ENCODE results near the gene TUFT1.

The TUFT1 gene

GRCh38 chr1:151570819-151571218 lies 30.7 kb downstream of the TUFT1 start:
- no peak overlapping the region for H3K27ac ChIP-seq
- TF ChIP-seq ZFX (IDR thresholded peaks at IDR 0.05): no peak
- TF ChIP-seq, protein P1, sequence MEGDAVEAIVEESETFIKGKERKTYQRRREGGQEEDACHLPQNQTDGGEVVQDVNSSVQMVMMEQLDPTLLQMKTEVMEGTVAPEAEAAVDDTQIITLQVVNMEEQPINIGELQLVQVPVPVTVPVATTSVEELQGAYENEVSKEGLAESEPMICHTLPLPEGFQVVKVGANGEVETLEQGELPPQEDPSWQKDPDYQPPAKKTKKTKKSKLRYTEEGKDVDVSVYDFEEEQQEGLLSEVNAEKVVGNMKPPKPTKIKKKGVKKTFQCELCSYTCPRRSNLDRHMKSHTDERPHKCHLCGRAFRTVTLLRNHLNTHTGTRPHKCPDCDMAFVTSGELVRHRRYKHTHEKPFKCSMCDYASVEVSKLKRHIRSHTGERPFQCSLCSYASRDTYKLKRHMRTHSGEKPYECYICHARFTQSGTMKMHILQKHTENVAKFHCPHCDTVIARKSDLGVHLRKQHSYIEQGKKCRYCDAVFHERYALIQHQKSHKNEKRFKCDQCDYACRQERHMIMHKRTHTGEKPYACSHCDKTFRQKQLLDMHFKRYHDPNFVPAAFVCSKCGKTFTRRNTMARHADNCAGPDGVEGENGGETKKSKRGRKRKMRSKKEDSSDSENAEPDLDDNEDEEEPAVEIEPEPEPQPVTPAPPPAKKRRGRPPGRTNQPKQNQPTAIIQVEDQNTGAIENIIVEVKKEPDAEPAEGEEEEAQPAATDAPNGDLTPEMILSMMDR (conservative IDR thresholded peaks at IDR 0.05): no peak

- no peak overlapping the region for H3K27ac ChIP-seq
Observed at GRCh38 chr1:151574575-151575529, 34.7 kb downstream of the TUFT1 start.

GRCh38 chr1:151577173-151577572 lies 37.1 kb downstream of the TUFT1 start:
- TF ChIP-seq ZFX (IDR thresholded peaks at IDR 0.05): no peak
- TF ChIP-seq, protein P1 (conservative IDR thresholded peaks at IDR 0.05): no peak
- no peak overlapping the region for H3K27ac ChIP-seq

More at GRCh38 chr1:151574575-151575529, 34.7 kb downstream of the TUFT1 start:
- TF ChIP-seq, protein P1 (conservative IDR thresholded peaks at IDR 0.05): no peak
- no peak for TF ChIP-seq ZFX (IDR thresholded peaks at IDR 0.05)

GRCh38 chr1:151578941-151579340 lies 38.8 kb downstream of the TUFT1 start:
- no peak overlapping the region for H3K27ac ChIP-seq
- no peak for TF ChIP-seq ZFX (IDR thresholded peaks at IDR 0.05)
- TF ChIP-seq, protein P1 (conservative IDR thresholded peaks at IDR 0.05): no peak

GRCh38 chr1:151579436-151580225 lies 39.5 kb downstream of the TUFT1 start:
- no peak overlapping the region for H3K27ac ChIP-seq
- no peak for TF ChIP-seq ZFX (IDR thresholded peaks at IDR 0.05)
- TF ChIP-seq, protein P1 (conservative IDR thresholded peaks at IDR 0.05): no peak

DNA sequence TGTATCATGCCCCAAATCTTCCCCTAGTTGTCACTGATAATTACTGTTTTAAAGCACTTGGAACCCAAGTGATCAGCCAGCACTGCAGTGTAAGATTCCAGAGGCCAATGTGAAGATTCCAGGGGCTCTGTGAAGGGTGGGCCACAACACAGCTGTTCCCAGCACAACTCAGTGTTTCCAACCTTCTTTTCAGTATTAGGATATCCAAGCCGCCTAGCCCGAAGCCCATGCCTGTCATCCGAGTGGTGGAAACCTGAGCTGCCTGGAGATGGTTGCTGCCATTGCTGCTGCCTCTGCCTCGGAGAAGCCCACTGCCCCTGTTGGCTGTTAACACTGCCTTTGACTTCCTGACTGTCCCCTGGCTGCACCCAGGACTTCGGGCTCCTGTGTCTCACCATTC lies 41.3 kb downstream of the TUFT1 start:
- H3K27ac ChIP-seq: no peak overlapping the region
- no peak for TF ChIP-seq ZFX (IDR thresholded peaks at IDR 0.05)
- TF ChIP-seq, protein P1 (conservative IDR thresholded peaks at IDR 0.05): no peak

DNA sequence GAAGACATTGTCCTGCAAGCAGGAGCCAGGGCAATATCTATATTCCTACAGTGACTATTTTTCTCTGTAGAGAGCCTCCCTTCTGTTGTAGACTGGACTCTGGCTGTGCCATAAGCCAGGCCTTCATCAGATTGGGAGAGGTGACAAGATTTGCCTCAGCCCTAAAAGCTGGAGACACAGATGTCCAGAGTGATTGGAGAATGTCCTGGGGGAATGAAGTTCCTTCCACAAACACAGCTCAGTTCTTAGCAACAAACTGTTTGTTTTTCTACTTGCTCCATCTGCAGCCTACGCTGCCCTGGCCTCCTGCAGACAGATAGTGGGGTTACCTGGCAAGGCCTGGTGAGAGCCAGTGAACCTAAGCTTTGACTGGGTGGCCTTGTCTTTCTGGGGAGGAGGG lies 41.8 kb downstream of the TUFT1 start:
- TF ChIP-seq ZFX (IDR thresholded peaks at IDR 0.05): no peak
- TF ChIP-seq, protein P1 (conservative IDR thresholded peaks at IDR 0.05): no peak
- no peak overlapping the region for H3K27ac ChIP-seq
